OCI-LY3 (cell line): ENCODE results near the gene NOC4L.

ENCODE experiments used
- H2AFZ ChIP-seq: fragments of 200-600, 300-600 bp; shearing (Covaris generic); 2 replicates; pipeline ENCODE4 v1.6.0; 2014; ENCODE audit warnings: antibody characterized with exemption, low read depth, low read length
- H3K27ac ChIP-seq: fragments of 200-600, 300-600 bp; sonication (generic); 2 replicates; pipeline ENCODE4 v1.5.1; 2014; ENCODE audit warnings: mild to moderate bottlenecking, low read length, moderate library complexity, mixed read lengths
- H3K27me3 ChIP-seq: fragments of 200-600, 300-600 bp; sonication (generic); 2 replicates; pipeline ENCODE4 v1.6.1; 2014; ENCODE audit warnings: low read depth, low read length, mixed read lengths
- H3K36me3 ChIP-seq: fragments of 200-600, 300-600 bp; sonication (generic); replicated peaks from 2 replicates; pipeline ENCODE3; 2014; ENCODE audit warnings: low read depth, low read length, mixed read lengths
- H3K4me1 ChIP-seq: fragments of 300-600, 200-600 bp; sonication (generic); 2 replicates; pipeline ENCODE4 v1.6.1; 2014; ENCODE audit warnings: low read length, mixed read lengths
- H3K4me2 ChIP-seq: fragments of 200-600, 300-600 bp; sonication (generic); 2 replicates; pipeline ENCODE4 v1.6.1; 2014; ENCODE audit warnings: low read length, mixed read lengths
- H3K4me3 ChIP-seq: fragments of 300-600, 200-600 bp; sonication (generic); 2 replicates; pipeline ENCODE4 v1.5.1; 2014; ENCODE audit warnings: antibody characterized with exemption, mild to moderate bottlenecking, low read length, moderate library complexity
- H3K79me2 ChIP-seq: fragments of 300-600, 200-600 bp; shearing (Covaris generic); 2 replicates; pipeline ENCODE4 v1.6.1; 2014; ENCODE audit warnings: mild to moderate bottlenecking, low read length, mixed read lengths
- H3K9ac ChIP-seq: fragments of 300-600, 200-600 bp; shearing (Covaris generic); 2 replicates; pipeline ENCODE4 v1.6.0; 2014; ENCODE audit warnings: mild to moderate bottlenecking, low read length, moderate library complexity
- H3K9me3 ChIP-seq: fragments of 200-600, 300-600 bp; shearing (Covaris generic); 2 replicates; pipeline ENCODE4 v1.6.1; 2014; ENCODE audit warnings: low read length, mixed read lengths; ENCODE audit not compliant: insufficient read depth
- H4K20me1 ChIP-seq: fragments of 200-600, 300-600 bp; sonication (generic); 2 replicates; pipeline ENCODE4 v1.6.1; 2016; ENCODE audit warnings: low read length, mixed read lengths; ENCODE audit not compliant: insufficient read depth
- EZH2phosphoT487 ChIP-seq: fragments of 200-600 bp; shearing (Covaris generic); IDR thresholded peaks from 2 replicates; pipeline ENCODE4 v1.6.1; 2018; ENCODE audit warnings: antibody characterized with exemption, mixed run types, low read depth
- TF ChIP-seq, protein P1 (sequence below): fragments of 200-600, 300-600 bp; sonication (generic); IDR thresholded peaks from 2 replicates; pipeline ENCODE4 v1.5.1; 2014; ENCODE audit warnings: antibody characterized with exemption, low read length, low read depth

Gene NOC4L

DNA sequence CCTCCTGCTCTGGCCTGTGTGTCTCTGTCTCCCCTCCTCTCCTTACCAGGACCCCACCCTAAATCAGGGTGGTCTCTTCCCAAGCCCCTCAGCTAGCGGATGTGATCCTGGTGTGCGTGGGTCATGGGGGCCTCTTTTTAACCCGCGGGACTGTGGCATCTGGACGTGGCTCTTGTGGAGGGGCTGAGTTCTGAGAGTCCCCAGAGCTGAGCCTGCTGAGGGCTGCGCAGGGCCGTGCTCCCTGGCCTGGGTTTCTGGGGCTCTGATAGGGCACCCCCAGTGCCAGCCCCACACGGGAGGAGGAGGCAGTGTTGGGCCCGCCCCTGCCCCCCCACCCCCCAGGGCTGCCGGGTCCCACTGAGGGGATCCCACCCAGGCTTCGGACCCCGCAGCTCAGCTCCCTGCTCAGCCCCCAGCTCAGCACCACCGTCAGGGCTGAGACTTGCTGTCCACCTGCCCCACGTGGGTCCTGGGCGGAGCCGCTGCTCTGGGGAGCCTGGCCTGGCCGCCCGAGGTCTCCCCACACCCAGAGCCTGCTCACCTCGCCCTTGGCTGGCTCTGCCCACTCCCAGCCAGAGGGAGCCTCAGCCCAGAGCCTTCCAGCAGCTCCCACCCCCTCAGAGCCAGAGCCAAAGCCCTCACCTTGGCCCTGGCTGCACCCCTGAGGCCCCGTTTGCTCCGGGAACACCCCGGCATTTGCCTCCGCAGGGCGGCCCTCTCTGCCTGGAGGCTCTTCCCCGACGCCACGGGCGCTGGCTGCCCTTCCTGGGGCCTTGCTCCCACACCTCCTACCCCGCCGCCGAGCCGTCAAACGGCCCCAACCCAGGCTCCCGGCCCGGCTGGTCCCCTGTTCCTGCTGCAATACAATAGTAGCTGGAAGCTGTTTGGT, 31.5 kb downstream of the NOC4L start:
- H3K9me3 ChIP-seq = no peaks in the 10 kb centered on the region
- H3K79me2 ChIP-seq = no peaks in the 10 kb centered on the region
- H3K4me1 ChIP-seq = peaks cover 2% of the 10 kb centered on the region; the same call in 1 of the 2 replicates
- H3K36me3 ChIP-seq = no peaks in the 10 kb centered on the region
- no peak for TF ChIP-seq EZH2phosphoT487
- no peak overlapping the region for H3K4me3 ChIP-seq
- H3K9ac ChIP-seq = no peak overlapping the region
- no peaks in the 10 kb centered on the region for H3K27me3 ChIP-seq
- H4K20me1 ChIP-seq = no peaks in the 10 kb centered on the region
- no peak overlapping the region for H3K4me2 ChIP-seq
- no peak overlapping the region for H2AFZ ChIP-seq
- H3K27ac ChIP-seq = no peak overlapping the region

DNA sequence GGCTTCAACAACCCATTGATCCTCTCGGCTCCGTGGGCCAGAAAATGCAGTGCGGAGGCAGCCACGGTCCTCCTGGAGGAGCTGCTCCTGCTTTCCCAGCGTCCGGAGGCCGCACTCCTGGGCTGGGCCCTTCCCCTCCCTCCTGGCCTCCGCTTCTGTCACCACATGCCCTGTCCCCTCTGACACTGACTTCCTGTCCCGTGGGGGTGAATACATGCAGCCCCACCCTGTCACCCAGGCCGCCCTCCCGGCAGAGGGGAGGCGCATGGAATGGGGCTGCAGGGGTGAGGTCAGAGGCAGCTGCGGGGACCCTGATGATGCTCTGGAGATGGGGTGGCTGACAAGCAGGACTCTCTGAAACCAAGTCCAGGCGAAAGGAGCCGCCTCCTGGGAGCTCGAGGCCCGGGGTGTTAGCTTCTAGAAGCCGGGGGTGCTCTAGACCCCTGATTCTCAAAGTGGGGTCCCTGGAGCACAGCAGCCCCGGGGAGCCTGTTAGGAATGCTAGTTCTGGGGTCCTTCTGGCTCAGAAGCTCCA, 32.2 kb downstream of the NOC4L start:
- H3K27me3 ChIP-seq = no peaks in the 10 kb centered on the region

DNA sequence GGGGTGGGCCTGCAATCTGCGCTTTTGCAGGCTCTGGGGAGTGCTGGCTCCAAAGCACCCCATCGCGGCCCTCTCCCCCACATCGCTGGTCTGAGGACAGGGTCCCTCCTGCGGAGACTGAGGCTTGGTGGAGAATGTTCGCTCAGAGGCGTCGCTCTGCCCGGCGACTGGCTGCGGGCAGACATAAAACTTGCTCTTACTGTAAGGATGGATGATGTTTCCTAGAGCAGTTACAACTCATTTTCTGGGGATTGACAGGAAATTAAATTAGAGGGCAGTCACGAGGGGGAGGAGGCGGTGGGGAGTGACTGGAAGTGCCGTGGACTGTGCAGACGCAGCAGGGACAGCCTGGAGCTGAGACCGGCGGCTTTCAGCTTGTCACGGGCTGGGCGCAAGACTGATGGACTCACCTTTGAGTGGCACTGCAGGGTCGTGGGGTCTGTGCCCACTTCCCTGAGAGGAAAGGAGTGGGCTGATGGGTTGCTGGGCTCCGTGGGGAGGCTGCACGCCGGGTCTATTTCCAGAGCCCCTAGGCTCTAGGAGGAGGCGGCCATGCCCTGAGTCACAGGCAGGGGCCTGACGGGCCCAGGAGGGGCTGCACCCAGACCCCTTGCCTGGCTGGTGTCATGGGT, 32.8 kb downstream of the NOC4L start:
- Histone ChIP-seq H3K27me3 (no peaks in the 10 kb centered on the region), H3K36me3 (no peaks in the 10 kb centered on the region), H3K79me2 (no peaks in the 10 kb centered on the region), H3K4me2 (no peak overlapping the region), H3K9me3 (no peaks in the 10 kb centered on the region), H2AFZ (no peak overlapping the region), H3K4me3 (no peak overlapping the region), H3K4me1 (peaks cover 2% of the 10 kb centered on the region; the same call in 1 of the 2 replicates), H3K9ac (no peak overlapping the region), H3K27ac (no peak overlapping the region), H4K20me1 (no peaks in the 10 kb centered on the region)
- TF ChIP-seq, protein P1, sequence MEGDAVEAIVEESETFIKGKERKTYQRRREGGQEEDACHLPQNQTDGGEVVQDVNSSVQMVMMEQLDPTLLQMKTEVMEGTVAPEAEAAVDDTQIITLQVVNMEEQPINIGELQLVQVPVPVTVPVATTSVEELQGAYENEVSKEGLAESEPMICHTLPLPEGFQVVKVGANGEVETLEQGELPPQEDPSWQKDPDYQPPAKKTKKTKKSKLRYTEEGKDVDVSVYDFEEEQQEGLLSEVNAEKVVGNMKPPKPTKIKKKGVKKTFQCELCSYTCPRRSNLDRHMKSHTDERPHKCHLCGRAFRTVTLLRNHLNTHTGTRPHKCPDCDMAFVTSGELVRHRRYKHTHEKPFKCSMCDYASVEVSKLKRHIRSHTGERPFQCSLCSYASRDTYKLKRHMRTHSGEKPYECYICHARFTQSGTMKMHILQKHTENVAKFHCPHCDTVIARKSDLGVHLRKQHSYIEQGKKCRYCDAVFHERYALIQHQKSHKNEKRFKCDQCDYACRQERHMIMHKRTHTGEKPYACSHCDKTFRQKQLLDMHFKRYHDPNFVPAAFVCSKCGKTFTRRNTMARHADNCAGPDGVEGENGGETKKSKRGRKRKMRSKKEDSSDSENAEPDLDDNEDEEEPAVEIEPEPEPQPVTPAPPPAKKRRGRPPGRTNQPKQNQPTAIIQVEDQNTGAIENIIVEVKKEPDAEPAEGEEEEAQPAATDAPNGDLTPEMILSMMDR = no peak
- TF ChIP-seq EZH2phosphoT487 = no peak

More for the DNA sequence above, 32.2 kb downstream of the NOC4L start:
- Histone ChIP-seq H3K79me2 (no peaks in the 10 kb centered on the region), H4K20me1 (no peaks in the 10 kb centered on the region), H3K36me3 (no peaks in the 10 kb centered on the region), H3K27ac (no peak overlapping the region), H3K4me1 (peaks cover 2% of the 10 kb centered on the region; the same call in 1 of the 2 replicates), H3K9me3 (no peaks in the 10 kb centered on the region), H2AFZ (no peak overlapping the region), H3K4me3 (no peak overlapping the region), H3K9ac (no peak overlapping the region), H3K4me2 (no peak overlapping the region)
- TF ChIP-seq EZH2phosphoT487 = no peak
- TF ChIP-seq, protein P1 = no peak

DNA sequence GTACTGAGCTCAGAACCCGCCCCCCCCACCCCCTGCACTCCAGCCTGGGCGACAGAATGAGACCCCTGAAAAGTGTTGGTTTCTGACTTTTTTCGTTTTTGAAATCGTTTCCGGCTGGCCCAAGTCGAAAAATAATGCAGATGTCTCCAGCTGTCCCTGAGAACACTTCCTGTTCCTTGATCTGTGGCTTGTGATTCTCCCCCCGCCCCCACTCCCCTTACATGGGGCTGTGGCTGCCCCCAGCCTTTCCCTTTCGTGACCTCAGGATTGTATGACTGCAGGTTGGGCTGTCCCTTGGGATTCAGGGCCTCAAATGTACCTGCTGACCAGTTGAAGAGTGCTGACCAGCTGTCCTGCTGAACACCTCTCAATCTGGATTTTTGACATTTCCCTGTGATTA, 34.1 kb downstream of the NOC4L start:
- H3K27ac ChIP-seq = no peak overlapping the region
- TF ChIP-seq, protein P1 = no peak
- no peak for TF ChIP-seq EZH2phosphoT487

More for the DNA sequence above, 34.1 kb downstream of the NOC4L start:
- peaks cover 2% of the 10 kb centered on the region; the same call in 1 of the 2 replicates for H3K4me1 ChIP-seq
- H4K20me1 ChIP-seq = no peaks in the 10 kb centered on the region
- H3K36me3 ChIP-seq = no peaks in the 10 kb centered on the region
- no peak overlapping the region for H2AFZ ChIP-seq
- no peaks in the 10 kb centered on the region for H3K27me3 ChIP-seq
- H3K9ac ChIP-seq = no peak overlapping the region
- H3K4me2 ChIP-seq = no peak overlapping the region
- H3K4me3 ChIP-seq = no peak overlapping the region
- H3K79me2 ChIP-seq = no peaks in the 10 kb centered on the region
- no peaks in the 10 kb centered on the region for H3K9me3 ChIP-seq
